Neural cell (in vitro differentiated cells): Measurements from ENCODE around the gene LCORL. TPM values are rescaled to one million over a fixed set of nuclear protein-coding genes. Genes with fewer than 3 reads are reported as not detected.

Source experiments
- H2AFZ ChIP-seq: fragments of 200-600, 300-800 bp; sonication (generic), shearing (Covaris generic); 2 replicates; pipeline ENCODE4 v1.6.0; 2014; ENCODE audit warnings: low read depth, mild to moderate bottlenecking, antibody characterized with exemption, low read length, moderate library complexity
- H3F3A ChIP-seq: fragments of 200-600 bp; shearing (Covaris generic); 2 replicates; pipeline ENCODE4 v1.6.1; 2016; ENCODE audit warnings: mild to moderate bottlenecking, moderate library complexity, mixed read lengths, antibody characterized with exemption, low read length; ENCODE audit not compliant: insufficient read depth, poor library complexity, severe bottlenecking
- H3K27ac ChIP-seq: fragments of 200-600, 300-800 bp; sonication (generic), shearing (Covaris generic); 2 replicates; pipeline ENCODE4 v1.5.1; 2014; ENCODE audit warnings: mild to moderate bottlenecking, low read length, moderate library complexity
- H3K27me3 ChIP-seq: fragments of 300-800, 200-600 bp; sonication (generic), shearing (Covaris generic); 2 replicates; pipeline ENCODE4 v1.6.0; 2014; ENCODE audit warnings: mild to moderate bottlenecking, low read depth, low read length, moderate library complexity; ENCODE audit not compliant: insufficient read depth
- H3K36me3 ChIP-seq: fragments of 300-800, 200-600 bp; sonication (generic), shearing (Covaris generic); 2 replicates; pipeline ENCODE4 v1.5.1; 2014; ENCODE audit warnings: mild to moderate bottlenecking, antibody characterized with exemption, low read length, moderate library complexity; ENCODE audit not compliant: insufficient read depth
- H3K4me2 ChIP-seq: fragments of 300-800, 200-600 bp; sonication (generic), shearing (Covaris generic); 2 replicates; pipeline ENCODE4 v1.6.0; 2014; ENCODE audit warnings: mild to moderate bottlenecking, low read length
- H3K4me3 ChIP-seq: fragments of 300-800, 200-600 bp; sonication (generic), shearing (Covaris generic); 2 replicates; pipeline ENCODE4 v1.5.1; 2014; ENCODE audit warnings: mild to moderate bottlenecking, low read length, moderate library complexity
- H3K79me2 ChIP-seq: fragments of 200-600 bp; shearing (Covaris generic); replicated peaks from 2 replicates; pipeline ENCODE4 v1.6.0; 2014; ENCODE audit warnings: mild to moderate bottlenecking, low read length, moderate library complexity; ENCODE audit not compliant: insufficient read depth
- H3K9ac ChIP-seq: fragments of 300-800, 200-600 bp; sonication (generic), shearing (Covaris generic); 2 replicates; pipeline ENCODE4 v1.6.1; 2016; ENCODE audit warnings: mild to moderate bottlenecking, low read length, mixed read lengths
- H3K9me2 ChIP-seq: fragments of 200-600 bp; shearing (Covaris generic); 2 replicates; pipeline ENCODE4 v1.6.1; 2016; ENCODE audit warnings: mild to moderate bottlenecking, low read length, mixed read lengths; ENCODE audit not compliant: insufficient read depth
- H3K9me3 ChIP-seq: fragments of 200-600, 300-800 bp; sonication (generic), shearing (Covaris generic); 2 replicates; pipeline ENCODE4 v1.6.1; 2016; ENCODE audit warnings: mild to moderate bottlenecking, mixed run types, low read length, moderate library complexity, mixed read lengths
- H4K20me1 ChIP-seq: fragments of 200-600 bp; shearing (Covaris generic); 2 replicates; pipeline ENCODE4 v1.6.1; 2016; ENCODE audit warnings: mild to moderate bottlenecking, mixed run types; ENCODE audit not compliant: insufficient read depth
- CTCF ChIP-seq: fragments of 450-650 bp; IDR thresholded peaks from 2 replicates; pipeline ENCODE4 v1.5.1; 2014; ENCODE audit warnings: antibody characterized with exemption, mild to moderate bottlenecking, moderate library complexity; ENCODE audit not compliant: poor library complexity, severe bottlenecking
- EP300 ChIP-seq: fragments of 450-650 bp; conservative IDR thresholded peaks from 2 replicates; pipeline ENCODE4 v1.6.1; 2014; ENCODE audit warnings: antibody characterized with exemption, mild to moderate bottlenecking, moderate library complexity; ENCODE audit not compliant: poor library complexity, severe bottlenecking
- EZH2 ChIP-seq: fragments of 200-600, 300-800 bp; shearing (Covaris generic), sonication (generic); IDR thresholded peaks from 2 replicates; pipeline ENCODE4 v1.6.1; 2014; ENCODE audit warnings: antibody characterized with exemption, low read length, borderline replicate concordance, mild to moderate bottlenecking; ENCODE audit not compliant: insufficient read depth, poor library complexity, severe bottlenecking
- MXI1 ChIP-seq: fragments of 450-650 bp; conservative IDR thresholded peaks from 2 replicates; pipeline ENCODE4 v1.6.1; 2014; ENCODE audit warnings: antibody characterized with exemption, mild to moderate bottlenecking; ENCODE audit not compliant: poor library complexity, severe bottlenecking
- POLR2AphosphoS5 ChIP-seq: IDR thresholded peaks from 2 replicates; pipeline ENCODE4 v1.6.1; 2012
- RAD21 ChIP-seq: fragments of 450-650 bp; conservative IDR thresholded peaks from 2 replicates; pipeline ENCODE4 v1.6.1; 2014; ENCODE audit warnings: antibody characterized with exemption, mild to moderate bottlenecking, moderate library complexity
- REST ChIP-seq: IDR thresholded peaks from 2 replicates; pipeline ENCODE4 v1.6.1; 2012; ENCODE audit warnings: borderline replicate concordance
- SMC3 ChIP-seq: fragments of 450-650 bp; conservative IDR thresholded peaks from 2 replicates; pipeline ENCODE4 v1.6.1; 2014; ENCODE audit warnings: antibody characterized with exemption, mild to moderate bottlenecking, moderate library complexity; ENCODE audit not compliant: poor library complexity
- TAF1 ChIP-seq: IDR thresholded peaks from 2 replicates; pipeline ENCODE4 v1.6.1; 2012; ENCODE audit warnings: low read depth
- polyA plus RNA-seq: library from polyadenylated mRNA; depleted of rRNA; stranded (reverse); fragments of >200 nt; gene quantifications from 2 replicates; pipeline ENCODE4 v1.2.3, GENCODE V29; 2014

Gene LCORL
- polyA plus RNA-seq, 1 donor from 2014 or later, result 49.0 TPM

DNA sequence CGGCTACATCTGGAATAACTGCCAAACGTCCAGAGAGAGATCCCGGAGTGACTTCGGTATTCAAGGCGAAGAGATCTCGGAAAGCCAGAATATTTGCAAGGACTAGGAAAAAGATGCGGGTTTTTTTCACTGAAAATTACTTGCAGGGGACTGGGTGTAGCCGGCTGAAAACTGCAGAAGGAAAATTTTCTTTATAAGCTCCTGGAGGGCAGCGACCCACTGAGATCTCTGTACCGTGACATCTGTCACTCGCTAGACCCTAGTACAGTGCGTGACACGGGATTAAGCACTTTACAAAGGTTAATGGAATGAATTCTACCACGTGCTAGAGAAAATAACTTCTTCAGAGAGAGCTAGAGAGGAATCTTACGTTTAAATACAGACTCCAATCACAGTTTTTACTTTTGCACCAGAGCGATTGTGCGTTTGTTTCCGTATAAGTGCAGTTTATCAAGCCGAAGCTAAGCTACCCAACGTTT, 1.1 kb upstream of the LCORL start:
- no peaks in the 10 kb centered on the region for H3K9me2 ChIP-seq
- H3F3A ChIP-seq, result no peaks in the 10 kb centered on the region
- H3K9ac ChIP-seq, result peak overlapping the region; percentile 88
- peak overlapping the region; percentile 74 for H3K4me2 ChIP-seq
- no peak for TF ChIP-seq RAD21
- no peak for TF ChIP-seq MXI1
- no peak for TF ChIP-seq TAF1
- no peak for TF ChIP-seq EZH2
- TF ChIP-seq POLR2AphosphoS5, result no peak
- TF ChIP-seq EP300, result no peak
- TF ChIP-seq CTCF, result no peak
- no peak for TF ChIP-seq SMC3
- TF ChIP-seq REST, result no peak
- peak overlapping the region; percentile 58 for H2AFZ ChIP-seq
- H3K79me2 ChIP-seq, result peaks cover 30% of the 10 kb centered on the region
- H3K36me3 ChIP-seq, result no peaks in the 10 kb centered on the region
- no peaks in the 10 kb centered on the region for H3K9me3 ChIP-seq
- peak overlapping the region; percentile 86 for H3K4me3 ChIP-seq
- H3K27ac ChIP-seq, result peak overlapping the region; percentile 88
- H3K27me3 ChIP-seq, result no peaks in the 10 kb centered on the region
- H4K20me1 ChIP-seq, result peaks cover 5% of the 10 kb centered on the region

DNA sequence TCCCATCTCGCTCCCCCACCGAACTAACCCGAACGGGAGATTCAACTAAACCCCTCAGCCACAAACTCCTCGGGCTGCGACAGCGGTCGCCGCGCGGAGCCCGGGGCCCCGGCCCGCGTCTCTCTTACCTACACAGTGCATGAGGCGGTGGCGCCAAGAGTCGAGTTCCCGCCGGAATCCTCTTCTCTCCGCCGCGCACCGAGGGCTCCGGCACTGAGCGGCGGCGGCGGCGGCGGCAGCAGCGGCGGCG, 160 bp downstream of the LCORL start:
- Histone ChIP-seq H3K9me3 (no peaks in the 10 kb centered on the region), H4K20me1 (peaks cover 5% of the 10 kb centered on the region), H3K9ac (peak overlapping the region; percentile 88), H3K79me2 (peaks cover 43% of the 10 kb centered on the region), H3K4me3 (peak overlapping the region; percentile 86), H2AFZ (peak overlapping the region; percentile 42), H3K9me2 (no peaks in the 10 kb centered on the region), H3F3A (no peaks in the 10 kb centered on the region), H3K36me3 (no peaks in the 10 kb centered on the region), H3K27me3 (no peaks in the 10 kb centered on the region), H3K4me2 (no peak overlapping the region), H3K27ac (peak overlapping the region; percentile 88)
- TF ChIP-seq RAD21 (no peak), SMC3 (peak; percentile 39), TAF1 (peak; percentile 61), REST (peak; percentile 69)
